CD4-positive, alpha-beta T cell treated with Interleukin-2 at 100 ng/mL for 4 hours (primary cell): ENCODE results near the gene TRIM37.

Source experiments
- DNase-seq: peaks from one replicate; pipeline ENCODE4 v3.0.0-alpha.2; 2020; ENCODE audit warnings: low spot score

Gene TRIM37

DNA sequence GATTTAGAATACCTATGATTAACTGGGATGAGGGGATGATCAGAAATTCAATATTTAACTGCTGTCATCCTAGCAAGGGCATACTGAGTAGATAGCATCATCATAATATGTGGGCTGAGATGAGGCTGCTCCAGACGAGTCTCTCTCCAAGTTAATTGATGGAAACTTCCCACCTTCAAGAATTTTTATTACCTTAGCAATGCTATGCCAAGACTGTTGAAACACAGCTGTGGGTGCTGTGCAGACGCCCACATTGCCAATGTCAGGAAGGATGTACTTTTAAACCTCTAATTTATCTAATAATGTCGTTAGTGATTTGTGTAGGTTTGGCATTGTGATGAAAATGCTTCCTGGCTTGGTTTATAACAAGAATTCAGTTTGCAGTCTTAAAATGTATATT lies 170.4 kb downstream of the TRIM37 start:
- DNase-seq: no peak

DNA sequence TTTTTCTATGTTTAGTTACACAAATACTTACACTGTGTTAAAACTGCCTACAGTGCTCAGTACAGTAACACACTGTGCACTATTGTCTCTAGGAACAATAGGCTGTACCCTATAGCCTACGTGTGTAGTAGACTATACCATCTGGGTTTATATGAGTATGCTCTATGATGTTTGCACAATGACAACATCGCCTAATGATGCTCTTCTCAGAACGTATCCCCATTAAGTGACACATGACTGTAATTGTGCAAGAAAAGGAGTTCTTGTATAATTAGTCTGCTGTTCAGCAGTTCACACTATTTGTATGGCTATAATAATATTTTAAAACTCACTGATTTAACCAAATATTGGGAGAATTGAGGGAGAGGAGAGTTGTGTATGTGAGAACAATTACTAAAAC lies 173.7 kb downstream of the TRIM37 start:
- no peak for DNase-seq
